GM23338 (cell line): ENCODE results near the gene HOATZ. TPM values are rescaled to one million over a fixed set of nuclear protein-coding genes. Genes with fewer than 3 reads are reported as not detected.

Experiments
- ATAC-seq: fragments of 200-7000 bp; cut with Tn5 transposase; 3 replicates; pipeline ENCODE4 v1.9.1; 2020
- DNase-seq: peaks from one replicate; pipeline ENCODE4 v3.0.0-alpha.2; 2015; ENCODE audit warnings: low spot score
- H2AFZ ChIP-seq: fragments of 200-600 bp; sonication (generic); 2 replicates; pipeline ENCODE4 v1.8.0; 2016; ENCODE audit warnings: antibody characterized with exemption, mild to moderate bottlenecking, moderate library complexity
- H3F3A ChIP-seq: fragments of 200-600 bp; sonication (generic); replicated peaks from 2 replicates; pipeline ENCODE4 v1.8.0; 2017; ENCODE audit warnings: antibody characterized with exemption, mixed run types, low read depth
- H3K27ac ChIP-seq: fragments of 200-600 bp; sonication (generic); 2 replicates; pipeline ENCODE4 v1.6.1; 2016; ENCODE audit warnings: low read depth
- H3K27me3 ChIP-seq: fragments of 200-600 bp; sonication (generic); 2 replicates; pipeline ENCODE4 v1.8.0; 2016; ENCODE audit warnings: mild to moderate bottlenecking, mixed run types, moderate library complexity; ENCODE audit not compliant: insufficient read depth
- H3K36me3 ChIP-seq: fragments of 200-600 bp; sonication (generic); 2 replicates; pipeline ENCODE4 v1.8.0; 2016; ENCODE audit warnings: mild to moderate bottlenecking; ENCODE audit not compliant: insufficient read depth
- H3K4me1 ChIP-seq: fragments of 200-600 bp; sonication (generic); 2 replicates; pipeline ENCODE4 v1.8.0; 2016; ENCODE audit warnings: mild to moderate bottlenecking, moderate library complexity; ENCODE audit not compliant: insufficient read depth
- H3K4me2 ChIP-seq: fragments of 200-600 bp; sonication (generic); 2 replicates; pipeline ENCODE4 v1.7.1; 2017; ENCODE audit warnings: mixed run types
- H3K4me3 ChIP-seq: fragments of 200-600 bp; sonication (generic); 2 replicates; pipeline ENCODE4 v1.6.1; 2016; ENCODE audit warnings: mixed run types
- H3K79me2 ChIP-seq: fragments of 200-600 bp; sonication (generic); replicated peaks from 2 replicates; pipeline ENCODE4 v1.8.0; 2017; ENCODE audit warnings: mild to moderate bottlenecking; ENCODE audit not compliant: insufficient read depth
- H3K9me2 ChIP-seq: fragments of 200-600 bp; sonication (generic); 2 replicates; pipeline ENCODE4 v1.8.0; 2017; ENCODE audit not compliant: insufficient read depth
- H4K20me1 ChIP-seq: fragments of 200-600 bp; sonication (generic); replicated peaks from 2 replicates; pipeline ENCODE4 v1.8.0; 2017; ENCODE audit warnings: mild to moderate bottlenecking; ENCODE audit not compliant: insufficient read depth
- H3K27ac Mint-ChIP-seq: 2 replicates; pipeline ENCODE4 v1.8.0; 2020; ENCODE audit warnings: inconsistent platforms, mild to moderate bottlenecking, moderate library complexity, mixed read lengths
- H3K27me3 Mint-ChIP-seq: 3 replicates; pipeline ENCODE4 v1.8.0; 2022; ENCODE audit warnings: low read depth, mild to moderate bottlenecking, moderate library complexity, mixed read lengths, inconsistent platforms; ENCODE audit not compliant: insufficient read depth, poor library complexity
- H3K36me3 Mint-ChIP-seq: 3 replicates; pipeline ENCODE4 v1.8.0; 2021; ENCODE audit warnings: low read depth, mild to moderate bottlenecking, inconsistent platforms, moderate library complexity, mixed read lengths
- H3K4me1 Mint-ChIP-seq: 3 replicates; pipeline ENCODE4 v1.8.0; 2020; ENCODE audit warnings: mild to moderate bottlenecking, inconsistent platforms, mixed read lengths
- H3K4me3 Mint-ChIP-seq: 3 replicates; pipeline ENCODE4 v1.8.0; 2021; ENCODE audit warnings: moderate library complexity, mild to moderate bottlenecking, inconsistent platforms, mixed read lengths
- H3K9me3 Mint-ChIP-seq: 3 replicates; pipeline ENCODE4 v1.8.0; 2020; ENCODE audit warnings: moderate library complexity, mild to moderate bottlenecking, inconsistent platforms, mixed read lengths
- CTCF ChIP-seq, 2 experiments: fragments of 200-600 bp in 1 of 2; sonication (generic) in 1 of 2; conservative IDR thresholded peaks; 2 replicates each; pipeline versions ENCODE4 v1.5.1 to v1.6.1; 2016 to 2017; ENCODE audit warnings: antibody characterized with exemption in 2 of 2, low read depth in 2 of 2, mild to moderate bottlenecking in 2 of 2, moderate library complexity in 1 of 2
- EZH2 ChIP-seq: fragments of 200-600 bp; sonication (generic); IDR thresholded peaks from one replicate; pipeline ENCODE4 v1.8.0; 2017; ENCODE audit warnings: antibody characterized with exemption, mild to moderate bottlenecking, low read depth; ENCODE audit not compliant: unreplicated experiment
- EZH2phosphoT487 ChIP-seq: fragments of 200-600 bp; sonication (generic); IDR thresholded peaks from one replicate; pipeline ENCODE4 v1.8.1; 2018; ENCODE audit warnings: antibody characterized with exemption; ENCODE audit not compliant: unreplicated experiment
- JUNB ChIP-seq: IDR thresholded peaks from one replicate; pipeline ENCODE4 v1.6.1; 2016; ENCODE audit warnings: antibody characterized with exemption; ENCODE audit not compliant: unreplicated experiment
- NANOG ChIP-seq: IDR thresholded peaks from 2 replicates; pipeline ENCODE4 v1.6.1; 2016; ENCODE audit warnings: antibody characterized with exemption, borderline replicate concordance
- POLR2AphosphoS5 ChIP-seq: IDR thresholded peaks from 2 replicates; pipeline ENCODE4 v1.6.1; 2016; ENCODE audit warnings: antibody characterized with exemption, low read depth
- STAT1 ChIP-seq: IDR thresholded peaks from one replicate; pipeline ENCODE4 v1.6.1; 2016; ENCODE audit warnings: antibody characterized with exemption; ENCODE audit not compliant: unreplicated experiment
- ZNF114 ChIP-seq: fragments of 250-450 bp; sonication (Bioruptor Pico); IDR thresholded peaks from 2 replicates; pipeline ENCODE4 v1.5.0; 2020; ENCODE audit warnings: mild to moderate bottlenecking, moderate library complexity
- ZNF331 ChIP-seq: fragments of 250-450 bp; sonication (Bioruptor Pico); IDR thresholded peaks from 2 replicates; pipeline ENCODE4 v1.5.0; 2020; ENCODE audit warnings: low read depth, mild to moderate bottlenecking, moderate library complexity
- ZNF462 ChIP-seq: fragments of 250-450 bp; sonication (Bioruptor Pico); IDR thresholded peaks from 2 replicates; pipeline ENCODE4 v1.5.0; 2020; ENCODE audit warnings: mild to moderate bottlenecking, moderate library complexity
- polyA plus RNA-seq: library from polyadenylated mRNA; unstranded; fragments of >200 nt; fragmentation: Nextera tagmentation; extraction: Ambion mirVana; gene quantifications from 2 replicates; pipeline ENCODE4 v1.2.1, GENCODE V29; 2016
- total RNA-seq: library from RNA; depleted of rRNA; stranded (reverse); fragments of >200 nt; shearing (Covaris generic); gene quantifications from 2 replicates; pipeline ENCODE4 v1.2.3, GENCODE V29; 2014
- TF ChIP-seq, protein P1 (sequence below): IDR thresholded peaks from one replicate; pipeline ENCODE4 v1.6.1; 2018; ENCODE audit warnings: antibody characterized with exemption; ENCODE audit not compliant: unreplicated experiment

HOATZ gene
- total and polyA plus RNA-seq, 2 experiments from 2014 or later, result not detected

DNA sequence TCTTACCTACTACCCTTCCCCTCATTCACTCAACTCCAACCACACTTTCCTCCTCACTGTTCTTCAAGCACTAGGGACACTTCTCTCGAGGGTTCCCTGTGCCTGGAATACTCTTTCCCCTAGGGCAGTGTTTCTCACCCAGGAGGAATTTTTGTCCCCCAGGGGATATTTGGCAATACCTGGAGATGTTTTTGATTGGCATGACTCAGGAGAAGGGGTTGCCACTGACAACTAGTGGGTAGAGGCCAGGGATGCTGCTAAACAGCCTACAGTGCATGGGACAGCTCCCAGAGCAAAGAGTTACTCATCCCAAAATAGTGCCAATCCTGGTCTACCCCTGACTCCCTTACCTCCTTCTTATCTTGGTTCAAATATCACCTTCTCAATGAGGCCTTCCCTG lies 42.4 kb upstream of the HOATZ start (continued):
- TF ChIP-seq, protein P1, sequence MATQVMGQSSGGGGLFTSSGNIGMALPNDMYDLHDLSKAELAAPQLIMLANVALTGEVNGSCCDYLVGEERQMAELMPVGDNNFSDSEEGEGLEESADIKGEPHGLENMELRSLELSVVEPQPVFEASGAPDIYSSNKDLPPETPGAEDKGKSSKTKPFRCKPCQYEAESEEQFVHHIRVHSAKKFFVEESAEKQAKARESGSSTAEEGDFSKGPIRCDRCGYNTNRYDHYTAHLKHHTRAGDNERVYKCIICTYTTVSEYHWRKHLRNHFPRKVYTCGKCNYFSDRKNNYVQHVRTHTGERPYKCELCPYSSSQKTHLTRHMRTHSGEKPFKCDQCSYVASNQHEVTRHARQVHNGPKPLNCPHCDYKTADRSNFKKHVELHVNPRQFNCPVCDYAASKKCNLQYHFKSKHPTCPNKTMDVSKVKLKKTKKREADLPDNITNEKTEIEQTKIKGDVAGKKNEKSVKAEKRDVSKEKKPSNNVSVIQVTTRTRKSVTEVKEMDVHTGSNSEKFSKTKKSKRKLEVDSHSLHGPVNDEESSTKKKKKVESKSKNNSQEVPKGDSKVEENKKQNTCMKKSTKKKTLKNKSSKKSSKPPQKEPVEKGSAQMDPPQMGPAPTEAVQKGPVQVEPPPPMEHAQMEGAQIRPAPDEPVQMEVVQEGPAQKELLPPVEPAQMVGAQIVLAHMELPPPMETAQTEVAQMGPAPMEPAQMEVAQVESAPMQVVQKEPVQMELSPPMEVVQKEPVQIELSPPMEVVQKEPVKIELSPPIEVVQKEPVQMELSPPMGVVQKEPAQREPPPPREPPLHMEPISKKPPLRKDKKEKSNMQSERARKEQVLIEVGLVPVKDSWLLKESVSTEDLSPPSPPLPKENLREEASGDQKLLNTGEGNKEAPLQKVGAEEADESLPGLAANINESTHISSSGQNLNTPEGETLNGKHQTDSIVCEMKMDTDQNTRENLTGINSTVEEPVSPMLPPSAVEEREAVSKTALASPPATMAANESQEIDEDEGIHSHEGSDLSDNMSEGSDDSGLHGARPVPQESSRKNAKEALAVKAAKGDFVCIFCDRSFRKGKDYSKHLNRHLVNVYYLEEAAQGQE, result no peak
- TF ChIP-seq JUNB, result no peak
- no peak for TF ChIP-seq ZNF462
- TF ChIP-seq NANOG, result no peak

- no peaks in the 10 kb centered on the region for H3K36me3 ChIP-seq
- no peak for ATAC-seq
- H3K79me2 ChIP-seq, result no peaks in the 10 kb centered on the region
- TF ChIP-seq EZH2 (no peak), CTCF (conservative IDR thresholded peaks at IDR 0.05; ENCODE audit: low read depth in 2 of 2) (no peak), NANOG (no peak), EZH2phosphoT487 (no peak), STAT1 (no peak), ZNF114 (CRISPR knock-in tag) (no peak), POLR2AphosphoS5 (no peak), ZNF331 (CRISPR knock-in tag) (no peak)
- TF ChIP-seq, protein P1, result no peak
Measured at GRCh38 chr11:111474432-111474831, 40.1 kb upstream of the HOATZ start.

More at GRCh38 chr11:111474432-111474831, 40.1 kb upstream of the HOATZ start:
- Mint-ChIP-seq H3K36me3 (no peaks in the 10 kb centered on the region; the same call in 2 of the 3 replicates), H3K27ac (no peak overlapping the region), H3K4me3 (no peak overlapping the region), H3K4me1 (no peaks in the 10 kb centered on the region), H3K27me3 (peaks cover 4% of the 10 kb centered on the region), H3K9me3 (no peaks in the 10 kb centered on the region)
- no peaks in the 10 kb centered on the region for H4K20me1 ChIP-seq
- no peaks in the 10 kb centered on the region for H3F3A ChIP-seq
- H3K27me3 ChIP-seq, result no peaks in the 10 kb centered on the region
- H3K4me3 ChIP-seq, result no peak overlapping the region
- DNase-seq, result no peak
- no peak overlapping the region for H3K4me2 ChIP-seq
- no peak overlapping the region for H2AFZ ChIP-seq
- no peak overlapping the region for H3K27ac ChIP-seq
- H3K9me2 ChIP-seq, result peaks cover 8% of the 10 kb centered on the region; the same call in 1 of the 2 replicates
- H3K4me1 ChIP-seq, result no peaks in the 10 kb centered on the region
